Loucy (cell line): ENCODE measurements around the gene RAD50.

Source experiments
- H2AFZ ChIP-seq: fragments of 200-600 bp; sonication (generic); 2 replicates; pipeline ENCODE4 v1.6.0; 2016; ENCODE audit warnings: antibody characterized with exemption, mild to moderate bottlenecking, low read length, moderate library complexity
- H3F3A ChIP-seq: fragments of 200-600 bp; 2 replicates; pipeline ENCODE4 v1.6.0; 2016; ENCODE audit warnings: antibody characterized with exemption, low read depth, mild to moderate bottlenecking
- H3K27me3 ChIP-seq: fragments of 200-600 bp; sonication (generic); 2 replicates; pipeline ENCODE4 v1.6.1; 2014; ENCODE audit warnings: low read length, mild to moderate bottlenecking; ENCODE audit not compliant: insufficient read depth, poor library complexity, severe bottlenecking
- H3K36me3 ChIP-seq: fragments of 200-600 bp; sonication (generic); 2 replicates; pipeline ENCODE4 v1.6.1; 2016; ENCODE audit warnings: low read length; ENCODE audit not compliant: insufficient read depth
- H3K4me1 ChIP-seq: fragments of 200-600 bp; sonication (generic); 2 replicates; pipeline ENCODE4 v1.5.1; 2014; ENCODE audit warnings: low read length, mild to moderate bottlenecking; ENCODE audit not compliant: insufficient read depth, poor library complexity, severe bottlenecking
- H3K4me2 ChIP-seq: fragments of 200-600 bp; sonication (generic); 2 replicates; pipeline ENCODE4 v1.6.0; 2014; ENCODE audit warnings: antibody characterized with exemption, low read length, low read depth, mild to moderate bottlenecking; ENCODE audit not compliant: poor library complexity, severe bottlenecking
- H3K4me3 ChIP-seq: fragments of 200-600 bp; sonication (generic); 2 replicates; pipeline ENCODE4 v1.5.1; 2014; ENCODE audit warnings: low read length, mild to moderate bottlenecking, mixed read lengths; ENCODE audit not compliant: poor library complexity, severe bottlenecking
- H3K79me2 ChIP-seq: fragments of 200-600 bp; sonication (generic); 2 replicates; pipeline ENCODE4 v1.6.1; 2014; ENCODE audit warnings: low read length; ENCODE audit not compliant: insufficient read depth
- H3K9ac ChIP-seq: fragments of 200-600 bp; sonication (generic); 2 replicates; pipeline ENCODE4 v1.6.0; 2014; ENCODE audit warnings: mild to moderate bottlenecking, low read depth, low read length, moderate library complexity; ENCODE audit not compliant: poor library complexity, severe bottlenecking
- H3K9me2 ChIP-seq: fragments of 200-600 bp; sonication (generic); replicated peaks from 2 replicates; pipeline ENCODE4 v1.6.1; 2016; ENCODE audit warnings: low read depth, low read length, mixed read lengths
- H3K9me3 ChIP-seq: fragments of 200-600 bp; sonication (generic); 2 replicates; pipeline ENCODE4 v1.6.1; 2014; ENCODE audit warnings: mild to moderate bottlenecking, antibody characterized with exemption, low read length, low read depth; ENCODE audit not compliant: insufficient read depth
- H4K20me1 ChIP-seq: fragments of 200-600 bp; sonication (generic); 2 replicates; pipeline ENCODE4 v1.6.0; 2014; ENCODE audit warnings: antibody characterized with exemption, low read length, mild to moderate bottlenecking; ENCODE audit not compliant: insufficient read depth, poor library complexity, severe bottlenecking
- CTCF ChIP-seq: fragments of 200-600 bp; sonication (generic); conservative IDR thresholded peaks from 2 replicates; pipeline ENCODE4 v1.5.1; 2014; ENCODE audit warnings: mild to moderate bottlenecking, antibody characterized with exemption, low read length
- EZH2phosphoT487 ChIP-seq: fragments of 200-600 bp; IDR thresholded peaks from 2 replicates; pipeline ENCODE4 v1.6.1; 2018; ENCODE audit warnings: antibody characterized with exemption, mild to moderate bottlenecking, moderate library complexity, borderline replicate concordance

Gene RAD50

GRCh38 chr5:132611965-132612364 is 55.2 kb downstream of the RAD50 start:
- H3F3A ChIP-seq: no peaks in the 10 kb centered on the region
- no peak overlapping the region for H3K4me2 ChIP-seq
- H4K20me1 ChIP-seq: no peaks in the 10 kb centered on the region
- no peaks in the 10 kb centered on the region for H3K79me2 ChIP-seq
- H3K4me3 ChIP-seq: no peak overlapping the region
- H3K36me3 ChIP-seq: peaks cover 6% of the 10 kb centered on the region
- H3K9me3 ChIP-seq: no peaks in the 10 kb centered on the region
- no peaks in the 10 kb centered on the region for H3K4me1 ChIP-seq
- no peak overlapping the region for H2AFZ ChIP-seq
- no peak for TF ChIP-seq EZH2phosphoT487
- TF ChIP-seq CTCF: no peak
- H3K9me2 ChIP-seq: no peaks in the 10 kb centered on the region
- no peaks in the 10 kb centered on the region for H3K27me3 ChIP-seq
- no peak overlapping the region for H3K9ac ChIP-seq

- Histone ChIP-seq H3K9ac (no peak overlapping the region), H3K4me3 (no peak overlapping the region), H3K36me3 (peaks cover 6% of the 10 kb centered on the region), H3K4me1 (no peaks in the 10 kb centered on the region), H3F3A (no peaks in the 10 kb centered on the region), H3K9me2 (no peaks in the 10 kb centered on the region), H3K79me2 (no peaks in the 10 kb centered on the region), H3K27me3 (no peaks in the 10 kb centered on the region), H3K4me2 (no peak overlapping the region), H4K20me1 (no peaks in the 10 kb centered on the region), H3K9me3 (no peaks in the 10 kb centered on the region), H2AFZ (no peak overlapping the region)
- TF ChIP-seq EZH2phosphoT487: no peak
- TF ChIP-seq CTCF: no peak
These were observed 56.1 kb downstream of the RAD50 start for GRCh38 chr5:132612846-132613245.

GRCh38 chr5:132621699-132622098 is 64.9 kb downstream of the RAD50 start:
- Histone ChIP-seq H2AFZ (no peak overlapping the region), H3K9me2 (no peaks in the 10 kb centered on the region), H3K79me2 (no peaks in the 10 kb centered on the region), H3K4me3 (no peak overlapping the region), H4K20me1 (no peaks in the 10 kb centered on the region), H3K36me3 (peaks cover 9% of the 10 kb centered on the region; the same call in 1 of the 2 replicates), H3F3A (no peaks in the 10 kb centered on the region), H3K4me1 (no peaks in the 10 kb centered on the region), H3K9ac (no peak overlapping the region), H3K4me2 (no peak overlapping the region), H3K27me3 (no peaks in the 10 kb centered on the region), H3K9me3 (no peaks in the 10 kb centered on the region)
- TF ChIP-seq CTCF (no peak), EZH2phosphoT487 (no peak)
